HG02763 (cell line): ENCODE data around the gene ACTA1.
A peak's percentile ranks its signal among the peaks of the same experiment; 100 is the strongest.
"Not testable (repeated sequence)": the region's sequence is repeated elsewhere in the genome, so short reads cannot be mapped to it uniquely, and the experiment has no call there.

Experiments
- ATAC-seq: cut with Tn5 transposase; IDR thresholded peaks from one replicate; pipeline ENCODE4 v1.9.1; 2021; ENCODE audit warnings: mild to moderate bottlenecking, moderate library complexity; ENCODE audit not compliant: unreplicated experiment

The ACTA1 gene

DNA sequence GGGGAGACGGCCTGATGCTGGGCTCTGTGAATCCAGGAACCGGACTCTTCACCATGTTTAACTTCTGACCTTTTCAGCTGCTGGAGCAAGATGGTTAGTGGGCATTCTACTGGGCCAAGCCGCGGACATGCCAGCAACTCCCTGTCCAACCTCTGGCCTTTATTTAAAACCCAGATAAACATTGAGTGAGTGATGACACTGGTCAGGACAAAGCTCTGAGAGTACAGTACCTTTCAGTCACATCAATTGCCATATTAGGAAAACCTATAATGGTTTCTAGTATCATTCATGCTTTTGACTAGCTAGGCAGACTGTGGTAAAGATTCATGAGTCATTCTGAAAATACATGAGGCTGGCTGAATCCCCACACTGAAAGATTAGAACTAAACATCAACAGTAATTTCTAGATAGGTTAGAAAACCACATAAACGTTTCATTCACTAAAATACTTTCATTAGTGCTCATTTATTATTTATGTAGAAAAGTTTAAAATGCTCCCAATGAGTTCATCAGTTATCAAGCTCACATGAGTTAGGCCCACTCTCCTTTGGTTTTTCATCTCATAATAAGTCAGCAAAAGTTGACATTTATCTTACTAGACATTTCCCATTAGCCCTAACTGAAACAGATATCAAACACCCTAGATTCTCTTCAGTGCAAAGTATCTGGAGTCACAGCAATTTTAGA, 7.1 kb upstream of the ACTA1 start:
- peak; percentile 92 for ATAC-seq

- ATAC-seq = no peak
Observed at GRCh38 chr1:229438021-229438420, 4.1 kb upstream of the ACTA1 start.

GRCh38 chr1:229437443-229437842, 3.5 kb upstream of the ACTA1 start:
- no peak for ATAC-seq

GRCh38 chr1:229436201-229436600, 2.3 kb upstream of the ACTA1 start:
- no peak for ATAC-seq

- ATAC-seq = no peak
Observed at GRCh38 chr1:229434641-229435051, 752 bp upstream of the ACTA1 start.

DNA sequence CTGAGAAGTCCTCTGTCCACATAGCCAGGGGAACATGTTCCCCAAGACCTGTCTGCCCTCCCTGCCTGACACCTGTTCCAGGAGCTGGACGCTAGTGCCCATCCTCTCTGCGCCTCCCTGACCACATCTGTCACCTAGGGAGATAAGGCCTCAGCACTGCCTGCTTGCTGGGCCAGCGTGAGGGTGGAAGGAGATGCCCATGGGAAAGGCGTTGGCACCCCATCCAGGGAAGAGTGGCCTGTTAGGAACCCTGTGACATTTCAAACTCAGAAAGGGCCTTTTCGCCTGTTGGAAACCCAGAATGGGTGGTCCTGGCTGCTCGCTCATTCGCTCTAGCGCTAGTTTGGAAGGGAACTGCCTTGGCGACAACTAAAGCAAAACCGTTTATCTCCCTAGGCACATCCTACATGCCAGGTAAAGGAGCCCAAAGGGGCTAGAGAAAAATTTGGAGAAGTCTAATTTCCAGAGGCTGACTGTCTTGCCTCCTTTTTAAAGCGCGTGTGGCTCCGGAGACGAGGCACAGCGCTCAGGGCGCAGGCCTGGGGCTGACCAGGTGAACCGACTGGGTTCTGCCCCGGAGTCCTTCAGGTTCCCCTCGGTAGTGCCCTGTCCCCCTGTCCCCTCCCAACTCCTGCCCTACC, 410 bp downstream of the ACTA1 start:
- ATAC-seq = no peak

DNA sequence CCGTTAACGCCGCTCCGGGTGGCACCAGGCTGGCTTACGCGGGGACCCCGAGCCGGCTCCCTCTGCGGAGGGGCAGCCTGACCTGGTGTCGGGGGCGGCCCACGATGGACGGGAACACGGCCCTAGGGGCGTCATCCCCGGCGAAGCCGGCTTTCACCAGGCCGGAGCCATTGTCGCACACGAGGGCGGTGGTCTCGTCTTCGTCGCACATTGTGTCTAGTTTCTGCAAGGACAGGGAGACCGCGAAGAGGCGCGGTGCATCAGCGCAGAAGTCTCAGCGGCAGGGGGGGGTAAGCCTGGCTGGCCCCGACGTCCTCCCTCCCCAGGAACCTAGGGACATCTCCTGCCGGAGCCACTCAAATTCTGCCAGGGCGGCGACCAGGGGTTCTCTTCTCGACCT, 989 bp downstream of the ACTA1 start:
- no peak for ATAC-seq

DNA sequence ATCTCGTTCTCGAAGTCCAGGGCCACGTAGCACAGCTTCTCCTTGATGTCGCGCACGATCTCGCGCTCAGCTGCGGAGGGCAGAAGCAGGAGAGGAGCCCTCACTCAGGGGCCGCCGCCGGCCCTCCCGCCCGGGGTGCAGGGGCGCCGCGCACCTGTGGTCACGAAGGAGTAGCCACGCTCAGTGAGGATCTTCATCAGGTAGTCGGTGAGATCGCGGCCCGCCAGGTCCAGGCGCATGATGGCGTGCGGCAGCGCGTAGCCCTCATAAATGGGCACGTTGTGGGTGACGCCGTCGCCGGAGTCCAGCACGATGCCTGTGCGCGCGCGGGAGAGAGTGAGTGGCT, 1.8 kb downstream of the ACTA1 start:
- no peak for ATAC-seq

GRCh38 chr1:229431284-229432115, 2.4 kb downstream of the ACTA1 start:
- ATAC-seq = no peak

DNA sequence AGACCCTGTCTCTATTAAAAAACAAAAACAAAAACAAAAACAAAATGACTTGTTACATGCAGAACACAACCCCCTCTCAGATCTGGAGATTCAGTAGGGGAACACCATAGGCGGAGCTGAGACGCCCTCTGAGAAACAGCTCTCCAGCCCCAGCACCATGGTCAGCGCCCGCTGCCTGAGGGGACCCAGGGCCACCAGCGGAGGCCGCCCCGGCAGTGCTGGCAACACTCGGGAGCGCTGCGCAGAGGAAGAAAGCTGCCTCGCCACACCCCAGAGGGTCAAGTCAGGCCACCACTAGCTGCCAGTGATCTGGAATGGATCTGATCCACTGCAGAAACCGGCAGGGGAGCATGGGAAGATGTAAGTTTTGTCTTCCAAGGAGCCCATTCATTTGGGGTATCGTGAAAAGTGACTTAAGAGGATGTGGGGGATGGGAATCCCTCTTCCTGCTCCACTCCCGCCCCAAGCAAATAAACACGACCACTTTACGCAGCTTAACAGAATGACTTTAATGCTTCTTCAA, 3.1 kb downstream of the ACTA1 start:
- ATAC-seq = no peak

DNA sequence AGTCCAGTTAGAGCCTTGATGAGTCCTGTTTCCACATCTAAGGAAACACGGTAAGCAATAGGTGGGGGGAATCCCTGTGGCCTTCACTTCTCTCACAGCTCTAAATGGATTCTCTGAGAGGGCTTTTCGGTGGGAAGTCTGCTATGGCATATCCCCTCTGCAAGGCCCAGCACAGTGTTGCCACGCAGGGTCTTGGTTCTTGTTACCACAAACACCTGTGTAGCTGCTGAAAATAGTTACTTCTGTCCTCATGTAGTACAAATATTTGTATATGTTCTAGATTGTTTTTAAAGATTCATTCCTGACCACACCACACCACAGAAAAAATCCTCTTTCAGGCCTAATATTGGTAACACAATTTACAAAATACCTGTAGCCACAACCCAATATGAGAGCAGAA, 5.6 kb downstream of the ACTA1 start:
- ATAC-seq = no peak

DNA sequence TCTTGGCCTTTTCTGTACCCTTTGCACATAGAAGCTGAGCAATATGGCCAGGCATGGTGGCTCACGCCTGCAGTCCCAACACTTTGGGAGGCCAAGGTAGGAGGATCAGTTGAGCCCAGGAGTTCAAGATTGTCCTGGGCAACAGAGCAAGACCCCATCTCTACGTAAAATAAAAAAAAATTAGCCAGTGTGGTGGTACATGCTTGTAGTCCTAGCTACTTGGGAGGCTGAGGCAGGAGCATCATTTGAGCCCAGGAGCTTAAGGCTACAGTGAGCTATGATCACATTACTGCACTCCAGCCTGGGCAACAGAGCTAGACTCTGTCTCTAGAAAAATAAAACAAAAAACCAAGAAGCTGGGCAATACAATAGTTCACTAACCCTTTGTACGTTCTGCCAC, 6.3 kb downstream of the ACTA1 start:
- ATAC-seq = no peak

GRCh38 chr1:229425564-229426159, 8.2 kb downstream of the ACTA1 start:
- ATAC-seq = no peak

GRCh38 chr1:229420765-229421164, 13.1 kb downstream of the ACTA1 start:
- no peak for ATAC-seq

- no peak for ATAC-seq
Observed at GRCh38 chr1:229420224-229420623, 13.7 kb downstream of the ACTA1 start.

DNA sequence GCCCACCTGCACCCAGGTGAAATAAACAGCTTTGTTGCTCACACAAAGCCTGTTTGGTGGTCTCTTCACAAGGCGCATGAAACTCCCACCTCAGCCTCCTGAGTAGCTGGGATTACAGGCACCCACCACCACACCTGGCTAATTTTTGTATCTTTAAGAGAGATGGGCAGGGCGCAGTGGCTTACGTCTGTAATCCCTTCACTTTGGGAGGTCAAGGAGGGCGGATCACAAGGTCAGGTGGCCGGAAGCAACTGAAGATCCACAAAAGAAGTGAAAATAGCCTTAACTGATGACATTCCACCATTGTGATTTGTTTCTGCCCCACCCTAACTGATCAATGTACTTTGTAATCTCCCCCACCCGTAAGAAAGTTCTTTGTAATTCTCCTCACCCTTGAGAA, 15.3 kb downstream of the ACTA1 start:
- ATAC-seq = not testable (repeated sequence)

DNA sequence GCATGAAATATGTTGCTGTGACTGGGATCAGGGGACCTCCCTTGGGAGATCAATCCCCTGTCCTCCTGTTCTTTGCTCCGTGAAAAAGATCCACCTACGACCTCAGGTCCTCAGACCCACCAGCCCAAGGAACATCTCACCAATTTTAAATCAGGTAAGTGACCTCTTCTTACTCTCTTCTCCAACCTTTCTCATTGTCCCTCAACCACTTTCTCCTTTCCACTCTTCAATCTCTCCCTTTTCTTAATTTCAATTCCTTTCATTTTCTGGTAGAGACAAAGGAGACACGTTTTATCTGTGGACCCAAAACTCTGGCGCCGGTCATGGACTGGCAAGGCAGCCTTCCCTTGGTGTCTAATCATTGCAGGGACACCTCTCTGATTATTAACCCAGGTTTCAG, 21.1 kb downstream of the ACTA1 start:
- ATAC-seq = not testable (repeated sequence)

GRCh38 chr1:229412056-229412455, 21.8 kb downstream of the ACTA1 start:
- no peak for ATAC-seq

DNA sequence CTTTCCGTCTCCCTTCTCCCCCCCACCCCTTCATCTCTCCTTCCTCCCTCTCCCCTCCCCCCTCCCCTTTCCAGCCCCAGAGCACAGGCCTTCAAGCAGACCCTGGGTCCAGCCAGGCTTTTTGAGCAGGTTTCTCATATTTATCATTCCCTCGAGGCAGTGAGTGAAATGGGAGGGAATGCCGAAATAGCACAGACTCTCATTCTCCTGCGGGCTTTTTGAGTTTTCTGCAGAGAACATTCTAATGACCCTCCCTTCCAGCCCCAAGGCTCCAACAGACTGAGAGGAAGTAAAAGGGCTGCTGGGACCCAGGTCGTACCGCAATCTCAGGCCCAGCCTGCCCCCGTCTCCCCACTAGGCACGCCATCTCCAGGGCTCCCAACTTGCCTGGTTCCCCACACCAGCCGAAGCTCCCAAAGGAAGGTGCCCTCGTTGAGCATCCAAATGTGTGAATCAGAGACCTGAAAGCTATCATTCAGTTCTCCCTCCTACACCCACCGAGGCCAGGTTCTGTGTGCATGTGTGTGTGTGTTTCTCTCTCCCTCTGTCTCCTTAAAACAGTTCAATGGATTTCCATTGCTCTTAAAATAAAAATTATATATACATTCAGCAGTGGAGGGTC, 22.3 kb downstream of the ACTA1 start:
- ATAC-seq = no peak

- no peak for ATAC-seq
Observed at GRCh38 chr1:229410692-229411433, 23.0 kb downstream of the ACTA1 start.
